Measurements from ENCODE around the gene DRC7.

- TF ChIP-seq CTCF (IDR thresholded peaks at IDR 0.05 in 8 of 11, conservative IDR thresholded peaks at IDR 0.05 in 3 of 11) (no peak), POLR2A (IDR thresholded peaks at IDR 0.05) (no peak), POLR2AphosphoS5 (IDR thresholded peaks at IDR 0.05) (no peak)
These were observed 29.1 kb upstream of the DRC7 start for GRCh38 chr16:57665541-57665940.

Data from spleen (tissue), 7 donors.